ENCODE measurements around the gene CPEB4.

GRCh38 chr5:173850659-173851058 lies 37.5 kb upstream of the CPEB4 start:
- TF ChIP-seq CTCF (IDR thresholded peaks at IDR 0.05; ENCODE audit: insufficient read depth, low read length) (no peak), POLR2AphosphoS5 (IDR thresholded peaks at IDR 0.05; ENCODE audit: low read depth) (no peak), REST (IDR thresholded peaks at IDR 0.05; ENCODE audit: insufficient replicate concordance, low read depth) (no peak), GABPA (IDR thresholded peaks at IDR 0.05; ENCODE audit: low read depth) (no peak)

Measured in HL-60 (cell line).